ENCODE measurements around the gene HAT1.
"Not testable (repeated sequence)": the region's sequence is repeated elsewhere in the genome, so short reads cannot be mapped to it uniquely, and the experiment has no call there.

The HAT1 gene

GRCh38 chr2:171922230-171923022, at the start of gene HAT1:
TSS of gene HAT1 (plus strand) at chr2:171922461. CDS start at chr2:171922501, 40 bp downstream.
- DNase-seq = peak; percentile 95

GRCh38 chr2:171874517-171874916, 47.7 kb upstream of the HAT1 start:
- DNase-seq = no peak

GRCh38 chr2:171874963-171875362, 47.3 kb upstream of the HAT1 start:
- no peak for DNase-seq

- peak; percentile 47 for DNase-seq
These were observed 43.7 kb upstream of the HAT1 start for GRCh38 chr2:171878481-171878993.

- no peak for DNase-seq
These were observed 42.4 kb upstream of the HAT1 start for GRCh38 chr2:171879865-171880264.

GRCh38 chr2:171880774-171881173, 41.5 kb upstream of the HAT1 start:
- DNase-seq = no peak

- no peak for DNase-seq
These were observed 40.0 kb upstream of the HAT1 start for GRCh38 chr2:171882089-171882769.

- DNase-seq = no peak
These were observed 38.9 kb upstream of the HAT1 start for GRCh38 chr2:171883275-171883893.

- no peak for DNase-seq
These were observed 32.9 kb upstream of the HAT1 start for GRCh38 chr2:171889333-171889732.

GRCh38 chr2:171889808-171890207, 32.5 kb upstream of the HAT1 start:
- no peak for DNase-seq

- no peak for DNase-seq
These were observed 29.0 kb upstream of the HAT1 start for GRCh38 chr2:171893196-171893823.

GRCh38 chr2:171893824-171894611, 28.2 kb upstream of the HAT1 start, which contains the start of gene SLC25A12:
TSS of gene SLC25A12 (minus strand) at chr2:171894244. CDS start at chr2:171894214, 30 bp downstream.
- DNase-seq = peak; percentile 81

GRCh38 chr2:171894612-171894947, 27.7 kb upstream of the HAT1 start:
- peak; percentile 62 for DNase-seq

- no peak for DNase-seq
These were observed 26.5 kb upstream of the HAT1 start for GRCh38 chr2:171895786-171896185.

- not testable (repeated sequence) for DNase-seq
These were observed 22.5 kb upstream of the HAT1 start for GRCh38 chr2:171899623-171900282.

- no peak for DNase-seq
These were observed 19.3 kb upstream of the HAT1 start for GRCh38 chr2:171902840-171903420.

GRCh38 chr2:171908235-171908634, 14.0 kb upstream of the HAT1 start:
- DNase-seq = no peak

GRCh38 chr2:171909266-171909665, 13.0 kb upstream of the HAT1 start:
- DNase-seq = no peak

- DNase-seq = no peak
These were observed 11.8 kb upstream of the HAT1 start for GRCh38 chr2:171910494-171910893.

- DNase-seq = no peak
These were observed 8.7 kb upstream of the HAT1 start for GRCh38 chr2:171913517-171913916.

GRCh38 chr2:171919453-171919852, 2.8 kb upstream of the HAT1 start:
- DNase-seq = no peak

- no peak for DNase-seq
These were observed 361 bp upstream of the HAT1 start for GRCh38 chr2:171921970-171922229.
